ENCODE data around the gene STX3.

STX3 gene

DNA sequence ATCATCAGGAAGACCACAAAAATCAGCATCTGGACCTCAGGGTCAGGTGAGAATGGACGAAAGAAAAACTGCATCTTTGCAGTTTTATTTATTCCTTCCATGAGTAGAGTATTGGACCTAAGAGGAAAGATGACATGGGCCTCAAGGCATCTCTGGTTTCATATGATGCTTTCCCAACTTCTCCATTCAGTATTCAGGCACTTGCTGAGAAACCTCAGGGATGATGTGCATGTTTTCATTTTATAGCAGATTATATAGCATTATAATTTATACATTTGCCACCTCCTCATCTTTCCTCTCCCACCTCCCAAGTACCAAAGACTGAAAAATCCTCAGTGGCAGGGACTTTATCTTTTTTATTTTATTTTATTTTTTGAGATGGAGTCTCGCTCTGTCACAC is 41.4 kb upstream of the STX3 start, which contains the start of gene OR10V1:
OR10V1 (minus strand) TSS at position 101 of the 400 bp plus-strand sequence; CDS start at position 101, 0 bp downstream.
- no peak for DNase-seq
- no peaks in the 10 kb centered on the region for H3K9me3 Mint-ChIP-seq
- no peaks in the 10 kb centered on the region for H3K36me3 Mint-ChIP-seq (ENCODE audit: low read depth)
- TF ChIP-seq, protein P1, sequence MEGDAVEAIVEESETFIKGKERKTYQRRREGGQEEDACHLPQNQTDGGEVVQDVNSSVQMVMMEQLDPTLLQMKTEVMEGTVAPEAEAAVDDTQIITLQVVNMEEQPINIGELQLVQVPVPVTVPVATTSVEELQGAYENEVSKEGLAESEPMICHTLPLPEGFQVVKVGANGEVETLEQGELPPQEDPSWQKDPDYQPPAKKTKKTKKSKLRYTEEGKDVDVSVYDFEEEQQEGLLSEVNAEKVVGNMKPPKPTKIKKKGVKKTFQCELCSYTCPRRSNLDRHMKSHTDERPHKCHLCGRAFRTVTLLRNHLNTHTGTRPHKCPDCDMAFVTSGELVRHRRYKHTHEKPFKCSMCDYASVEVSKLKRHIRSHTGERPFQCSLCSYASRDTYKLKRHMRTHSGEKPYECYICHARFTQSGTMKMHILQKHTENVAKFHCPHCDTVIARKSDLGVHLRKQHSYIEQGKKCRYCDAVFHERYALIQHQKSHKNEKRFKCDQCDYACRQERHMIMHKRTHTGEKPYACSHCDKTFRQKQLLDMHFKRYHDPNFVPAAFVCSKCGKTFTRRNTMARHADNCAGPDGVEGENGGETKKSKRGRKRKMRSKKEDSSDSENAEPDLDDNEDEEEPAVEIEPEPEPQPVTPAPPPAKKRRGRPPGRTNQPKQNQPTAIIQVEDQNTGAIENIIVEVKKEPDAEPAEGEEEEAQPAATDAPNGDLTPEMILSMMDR (IDR thresholded peaks at IDR 0.05), result no peak
- H3K4me1 Mint-ChIP-seq, result no peaks in the 10 kb centered on the region
- H3K27ac Mint-ChIP-seq, result no peak within 1 kb of the TSS
- peaks cover 15% of the 10 kb centered on the region for H3K27me3 Mint-ChIP-seq (ENCODE audit: low read depth, poor library complexity)
- H3K4me3 Mint-ChIP-seq, result no peak within 1 kb of the TSS

GRCh38 chr11:59716051-59716450 is 39.1 kb upstream of the STX3 start:
- H3K4me3 Mint-ChIP-seq, result no peak overlapping the region
- no peak for DNase-seq
- no peaks in the 10 kb centered on the region for H3K9me3 Mint-ChIP-seq
- TF ChIP-seq, protein P1 (IDR thresholded peaks at IDR 0.05), result no peak
- no peaks in the 10 kb centered on the region for H3K36me3 Mint-ChIP-seq (ENCODE audit: low read depth)
- H3K27ac Mint-ChIP-seq, result no peak overlapping the region
- H3K4me1 Mint-ChIP-seq, result no peaks in the 10 kb centered on the region
- peaks cover 19% of the 10 kb centered on the region for H3K27me3 Mint-ChIP-seq (ENCODE audit: low read depth, poor library complexity)

- no peaks in the 10 kb centered on the region for H3K9me3 Mint-ChIP-seq
- TF ChIP-seq, protein P1 (IDR thresholded peaks at IDR 0.05), result no peak
- H3K27ac Mint-ChIP-seq, result no peak overlapping the region
- peaks cover 16% of the 10 kb centered on the region for H3K27me3 Mint-ChIP-seq (ENCODE audit: low read depth, poor library complexity)
- no peaks in the 10 kb centered on the region for H3K4me1 Mint-ChIP-seq
- H3K36me3 Mint-ChIP-seq (ENCODE audit: low read depth), result no peaks in the 10 kb centered on the region
- no peak overlapping the region for H3K4me3 Mint-ChIP-seq
- DNase-seq, result no peak
These were observed 35.6 kb upstream of the STX3 start for GRCh38 chr11:59719556-59719955.

- DNase-seq, result no peak
- Mint-ChIP-seq H3K36me3 (ENCODE audit: low read depth) (no peaks in the 10 kb centered on the region), H3K27me3 (ENCODE audit: low read depth, poor library complexity) (peaks cover 12% of the 10 kb centered on the region), H3K9me3 (peaks cover 3% of the 10 kb centered on the region), H3K4me3 (no peak overlapping the region), H3K27ac (no peak overlapping the region), H3K4me1 (no peaks in the 10 kb centered on the region)
- TF ChIP-seq, protein P1 (IDR thresholded peaks at IDR 0.05), result no peak
These were observed 31.1 kb upstream of the STX3 start for GRCh38 chr11:59724066-59724465.

DNA sequence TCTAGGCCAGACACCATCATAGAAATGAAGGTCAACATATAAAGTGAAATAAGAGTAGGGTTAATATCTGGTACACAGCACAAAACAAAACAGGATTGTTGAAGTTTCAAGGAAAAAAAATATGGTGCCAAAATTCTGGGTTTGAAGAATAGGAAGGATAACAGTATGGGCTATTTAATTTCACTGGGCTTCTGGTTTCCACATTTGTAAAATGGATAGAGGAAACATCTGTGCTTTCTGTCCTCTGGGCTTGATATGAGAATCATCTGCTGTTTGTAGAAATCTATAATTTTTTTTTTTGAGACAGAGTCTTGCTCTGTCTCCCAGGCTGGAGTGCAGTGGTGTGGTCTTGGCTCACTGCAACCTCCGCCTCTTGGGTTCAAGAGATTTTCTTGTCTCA is 27.8 kb upstream of the STX3 start:
- H3K9me3 Mint-ChIP-seq, result peaks cover 3% of the 10 kb centered on the region
- TF ChIP-seq, protein P1 (IDR thresholded peaks at IDR 0.05), result no peak
- H3K4me3 Mint-ChIP-seq, result no peak overlapping the region
- H3K4me1 Mint-ChIP-seq, result no peaks in the 10 kb centered on the region
- H3K36me3 Mint-ChIP-seq (ENCODE audit: low read depth), result no peaks in the 10 kb centered on the region
- peaks cover 5% of the 10 kb centered on the region for H3K27me3 Mint-ChIP-seq (ENCODE audit: low read depth, poor library complexity)
- DNase-seq, result no peak
- H3K27ac Mint-ChIP-seq, result no peak overlapping the region

- Mint-ChIP-seq H3K9me3 (peaks cover 3% of the 10 kb centered on the region), H3K27ac (no peak overlapping the region), H3K4me3 (no peak overlapping the region), H3K36me3 (ENCODE audit: low read depth) (no peaks in the 10 kb centered on the region), H3K27me3 (ENCODE audit: low read depth, poor library complexity) (peaks cover 5% of the 10 kb centered on the region), H3K4me1 (no peaks in the 10 kb centered on the region)
- no peak for DNase-seq
- TF ChIP-seq, protein P1 (IDR thresholded peaks at IDR 0.05), result no peak
These were observed 27.0 kb upstream of the STX3 start for GRCh38 chr11:59728154-59728553.

Data from nephron progenitor cell (in vitro differentiated cells).